LoVo (cell line): Measurements from ENCODE around the gene CDC42SE1.

Source experiments
- DNase-seq: peaks from one replicate; pipeline ENCODE4 v3.0.0-alpha.2; 2016; ENCODE audit warnings: low spot score

The CDC42SE1 gene

GRCh38 chr1:151008244-151009205 is 50.9 kb downstream of the CDC42SE1 start, which contains the start of gene PRUNE1:
PRUNE1 (plus strand) TSS chr1:151008449; CDS start chr1:151008633, 184 bp downstream.
- peak; percentile 96 for DNase-seq

GRCh38 chr1:151007853-151008243 is 51.6 kb downstream of the CDC42SE1 start:
- DNase-seq = no peak

GRCh38 chr1:151006327-151007052 is 52.9 kb downstream of the CDC42SE1 start, which contains the start of gene MINDY1:
MINDY1 (minus strand) TSS chr1:151006902; CDS start chr1:151002617, 4,285 bp downstream.
- peak; percentile 78 for DNase-seq

- DNase-seq = no peak
Measured at GRCh38 chr1:151005729-151006319, 53.6 kb downstream of the CDC42SE1 start.

DNA sequence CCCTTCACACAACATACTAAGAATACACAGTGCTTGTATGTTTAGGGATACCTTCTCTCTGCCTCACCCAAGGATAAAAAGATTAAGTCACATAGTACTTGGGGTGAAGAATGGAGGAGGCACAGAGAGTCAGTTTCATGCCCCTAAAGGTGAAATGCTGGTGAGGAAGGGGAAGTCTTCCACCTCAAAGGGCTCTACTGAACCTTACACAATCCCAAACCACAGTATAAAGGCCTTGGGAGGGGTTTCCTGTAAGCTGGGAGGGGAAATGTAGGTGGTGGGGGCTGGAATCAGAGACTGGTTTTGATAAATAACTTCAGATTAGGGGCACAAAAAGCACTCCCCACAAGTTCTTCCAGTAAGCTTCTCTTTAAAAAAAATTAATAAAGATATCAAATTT is 56.2 kb downstream of the CDC42SE1 start:
- no peak for DNase-seq

- no peak for DNase-seq
Measured at GRCh38 chr1:151002611-151003010, 56.8 kb downstream of the CDC42SE1 start.

DNA sequence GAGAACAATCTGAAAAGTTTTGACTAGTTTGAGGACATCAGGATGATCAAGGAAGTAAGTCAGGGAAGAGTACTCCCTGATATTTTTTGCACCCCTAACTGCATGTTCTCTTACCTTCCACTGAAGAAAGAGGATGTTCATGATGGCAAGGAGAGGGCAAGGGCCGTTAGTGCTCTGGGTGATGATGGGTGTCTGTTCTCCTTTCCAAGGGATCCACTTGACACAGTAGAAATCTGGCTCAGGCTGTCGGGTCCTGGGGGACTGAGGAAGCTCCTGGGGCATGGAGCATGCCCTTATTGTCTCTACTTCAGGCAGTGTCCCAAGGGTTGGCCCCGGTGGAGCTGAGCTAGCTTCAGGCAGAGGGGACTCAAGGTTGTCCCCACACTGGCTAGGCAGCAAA is 57.4 kb downstream of the CDC42SE1 start:
- DNase-seq = no peak

DNA sequence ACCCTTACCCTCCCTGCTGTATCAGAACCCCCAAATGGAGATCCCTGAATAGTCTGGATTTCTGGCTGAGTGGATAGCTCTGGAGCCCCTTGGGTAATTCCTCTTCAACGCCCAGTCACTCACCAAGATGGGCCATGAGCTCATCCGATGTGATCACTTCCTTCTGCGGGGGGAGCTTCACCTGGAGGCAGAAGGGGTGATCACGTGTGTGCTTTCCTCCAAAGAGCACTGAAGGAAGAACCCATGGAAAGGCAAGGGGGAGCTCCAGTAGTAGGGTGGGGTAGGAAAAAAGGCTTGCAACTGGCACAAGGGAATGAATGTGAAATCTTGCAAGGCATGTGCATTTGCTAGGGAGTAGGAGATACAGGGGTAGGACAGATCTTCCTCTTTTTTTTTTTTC is 57.8 kb downstream of the CDC42SE1 start:
- DNase-seq = no peak
